Measurements from ENCODE around the gene NKPD1.

GRCh38 chr19:45163751-45164460 lies 3.1 kb upstream of the NKPD1 start:
- TF ChIP-seq CTCF (IDR thresholded peaks at IDR 0.05) (no peak), POLR2A (IDR thresholded peaks at IDR 0.05) (no peak)

Measured in body of pancreas (tissue), 4 donors.